Measurements from ENCODE around the gene LRCH4. TPM values are rescaled to one million over a fixed set of nuclear protein-coding genes. Genes with fewer than 3 reads are reported as not detected.
A peak's percentile ranks its signal among the peaks of the same experiment; 100 is the strongest.

The LRCH4 gene
- total and polyA plus RNA-seq, 2 of the 13 experiments (the other 11 are each of a cell fraction or from before 2014, with no cell fraction given) = 7.0 to 9.3 TPM

DNA sequence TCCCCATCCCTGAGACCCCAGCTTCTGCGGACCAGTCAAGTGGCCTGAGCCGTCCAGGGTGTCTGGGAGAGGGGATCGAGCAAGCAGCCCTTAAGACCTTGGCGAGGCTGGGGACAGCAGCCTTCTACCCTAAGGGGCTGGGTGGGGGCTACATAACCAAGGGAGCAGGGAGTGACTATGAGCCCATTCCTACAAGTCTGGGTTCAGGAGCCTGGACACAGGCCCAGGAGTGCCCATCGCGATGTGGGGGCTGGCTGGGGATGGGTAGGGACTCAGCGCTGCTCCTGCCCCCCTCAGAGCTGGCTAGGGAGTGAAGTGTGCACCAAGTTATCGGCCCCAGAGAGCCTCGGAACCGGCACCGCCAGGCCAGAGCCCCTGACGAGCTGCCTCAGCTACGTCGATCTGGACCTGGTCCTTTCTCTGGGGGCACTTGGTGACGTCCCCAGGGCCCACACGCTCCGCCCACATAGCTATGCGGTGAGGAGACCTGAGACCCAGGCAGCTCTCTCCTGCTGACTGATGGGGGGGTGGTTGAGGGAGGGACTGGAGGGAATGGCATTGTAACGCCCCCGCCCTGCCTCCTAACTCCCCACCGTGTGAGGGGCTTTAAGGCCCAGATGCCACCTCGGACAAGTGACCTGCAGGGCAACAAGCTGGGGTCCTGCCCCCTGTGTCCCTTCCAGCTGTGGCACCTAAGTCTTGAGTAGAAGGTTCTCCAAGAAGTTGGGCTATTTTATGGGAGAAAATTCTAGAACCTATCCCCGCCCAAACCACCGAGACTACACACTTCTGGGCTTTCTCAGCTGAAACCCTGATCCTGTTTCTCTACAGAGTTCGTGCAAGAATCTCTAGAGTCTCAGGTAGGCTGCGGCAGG, 14.7 kb downstream of the LRCH4 start (continued):
- TF ChIP-seq, protein P1, sequence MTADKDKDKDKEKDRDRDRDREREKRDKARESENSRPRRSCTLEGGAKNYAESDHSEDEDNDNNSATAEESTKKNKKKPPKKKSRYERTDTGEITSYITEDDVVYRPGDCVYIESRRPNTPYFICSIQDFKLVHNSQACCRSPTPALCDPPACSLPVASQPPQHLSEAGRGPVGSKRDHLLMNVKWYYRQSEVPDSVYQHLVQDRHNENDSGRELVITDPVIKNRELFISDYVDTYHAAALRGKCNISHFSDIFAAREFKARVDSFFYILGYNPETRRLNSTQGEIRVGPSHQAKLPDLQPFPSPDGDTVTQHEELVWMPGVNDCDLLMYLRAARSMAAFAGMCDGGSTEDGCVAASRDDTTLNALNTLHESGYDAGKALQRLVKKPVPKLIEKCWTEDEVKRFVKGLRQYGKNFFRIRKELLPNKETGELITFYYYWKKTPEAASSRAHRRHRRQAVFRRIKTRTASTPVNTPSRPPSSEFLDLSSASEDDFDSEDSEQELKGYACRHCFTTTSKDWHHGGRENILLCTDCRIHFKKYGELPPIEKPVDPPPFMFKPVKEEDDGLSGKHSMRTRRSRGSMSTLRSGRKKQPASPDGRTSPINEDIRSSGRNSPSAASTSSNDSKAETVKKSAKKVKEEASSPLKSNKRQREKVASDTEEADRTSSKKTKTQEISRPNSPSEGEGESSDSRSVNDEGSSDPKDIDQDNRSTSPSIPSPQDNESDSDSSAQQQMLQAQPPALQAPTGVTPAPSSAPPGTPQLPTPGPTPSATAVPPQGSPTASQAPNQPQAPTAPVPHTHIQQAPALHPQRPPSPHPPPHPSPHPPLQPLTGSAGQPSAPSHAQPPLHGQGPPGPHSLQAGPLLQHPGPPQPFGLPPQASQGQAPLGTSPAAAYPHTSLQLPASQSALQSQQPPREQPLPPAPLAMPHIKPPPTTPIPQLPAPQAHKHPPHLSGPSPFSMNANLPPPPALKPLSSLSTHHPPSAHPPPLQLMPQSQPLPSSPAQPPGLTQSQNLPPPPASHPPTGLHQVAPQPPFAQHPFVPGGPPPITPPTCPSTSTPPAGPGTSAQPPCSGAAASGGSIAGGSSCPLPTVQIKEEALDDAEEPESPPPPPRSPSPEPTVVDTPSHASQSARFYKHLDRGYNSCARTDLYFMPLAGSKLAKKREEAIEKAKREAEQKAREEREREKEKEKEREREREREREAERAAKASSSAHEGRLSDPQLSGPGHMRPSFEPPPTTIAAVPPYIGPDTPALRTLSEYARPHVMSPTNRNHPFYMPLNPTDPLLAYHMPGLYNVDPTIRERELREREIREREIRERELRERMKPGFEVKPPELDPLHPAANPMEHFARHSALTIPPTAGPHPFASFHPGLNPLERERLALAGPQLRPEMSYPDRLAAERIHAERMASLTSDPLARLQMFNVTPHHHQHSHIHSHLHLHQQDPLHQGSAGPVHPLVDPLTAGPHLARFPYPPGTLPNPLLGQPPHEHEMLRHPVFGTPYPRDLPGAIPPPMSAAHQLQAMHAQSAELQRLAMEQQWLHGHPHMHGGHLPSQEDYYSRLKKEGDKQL (CRISPR knock-in tag; IDR thresholded peaks at IDR 0.05; ENCODE audit: low read depth) = no peak
- TF ChIP-seq, protein P2, sequence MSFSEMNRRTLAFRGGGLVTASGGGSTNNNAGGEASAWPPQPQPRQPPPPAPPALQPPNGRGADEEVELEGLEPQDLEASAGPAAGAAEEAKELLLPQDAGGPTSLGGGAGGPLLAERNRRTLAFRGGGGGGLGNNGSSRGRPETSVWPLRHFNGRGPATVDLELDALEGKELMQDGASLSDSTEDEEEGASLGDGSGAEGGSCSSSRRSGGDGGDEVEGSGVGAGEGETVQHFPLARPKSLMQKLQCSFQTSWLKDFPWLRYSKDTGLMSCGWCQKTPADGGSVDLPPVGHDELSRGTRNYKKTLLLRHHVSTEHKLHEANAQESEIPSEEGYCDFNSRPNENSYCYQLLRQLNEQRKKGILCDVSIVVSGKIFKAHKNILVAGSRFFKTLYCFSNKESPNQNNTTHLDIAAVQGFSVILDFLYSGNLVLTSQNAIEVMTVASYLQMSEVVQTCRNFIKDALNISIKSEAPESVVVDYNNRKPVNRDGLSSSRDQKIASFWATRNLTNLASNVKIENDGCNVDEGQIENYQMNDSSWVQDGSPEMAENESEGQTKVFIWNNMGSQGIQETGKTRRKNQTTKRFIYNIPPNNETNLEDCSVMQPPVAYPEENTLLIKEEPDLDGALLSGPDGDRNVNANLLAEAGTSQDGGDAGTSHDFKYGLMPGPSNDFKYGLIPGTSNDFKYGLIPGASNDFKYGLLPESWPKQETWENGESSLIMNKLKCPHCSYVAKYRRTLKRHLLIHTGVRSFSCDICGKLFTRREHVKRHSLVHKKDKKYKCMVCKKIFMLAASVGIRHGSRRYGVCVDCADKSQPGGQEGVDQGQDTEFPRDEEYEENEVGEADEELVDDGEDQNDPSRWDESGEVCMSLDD (CRISPR knock-in tag; IDR thresholded peaks at IDR 0.05; ENCODE audit: borderline replicate concordance) = peak; percentile 68; the same call in 1 of the 2 replicates
- TF ChIP-seq ARNT2 (CRISPR knock-in tag; IDR thresholded peaks at IDR 0.05; ENCODE audit: low read depth) (no peak), ZNF616 (CRISPR knock-in tag; IDR thresholded peaks at IDR 0.05; ENCODE audit: low read depth) (no peak), ZNF274 (CRISPR knock-in tag; IDR thresholded peaks at IDR 0.05) (no peak; the same call in 1 of the 2 replicates), ZNF224 (CRISPR knock-in tag; IDR thresholded peaks at IDR 0.05) (no peak), TRIM24 (CRISPR knock-in tag; IDR thresholded peaks at IDR 0.05) (0 out of 2 replicates have a peak, but pooled peaks have one; percentile 32), JUN (CRISPR knock-in tag; IDR thresholded peaks at IDR 0.05) (peak; percentile 75; the same call in 1 of the 2 replicates), ZBTB1 (CRISPR knock-in tag; IDR thresholded peaks at IDR 0.05; ENCODE audit: borderline replicate concordance) (no peak), IKZF4 (CRISPR knock-in tag; IDR thresholded peaks at IDR 0.05; ENCODE audit: borderline replicate concordance, low read depth, not compliant biosample characterization) (peak; percentile 36), HNRNPH1 (optimal IDR thresholded peaks at IDR 0.05; ENCODE audit: low read depth, low read length) (peak; percentile 96), ATRX (CRISPR knock-in tag; IDR thresholded peaks at IDR 0.05; ENCODE audit: borderline replicate concordance) (no peak), GABPB1 (CRISPR knock-in tag; IDR thresholded peaks at IDR 0.05) (peak; percentile 51)

Measured in HepG2 (cell line).